K562 (cell line): ENCODE data around the gene SLC44A5.
"Not testable (repeated sequence)": the region's sequence is repeated elsewhere in the genome, so short reads cannot be mapped to it uniquely, and the experiment has no call there.

Experiments used
- ADNP ChIP-seq: fragments of 200-800 bp; sonication (Bioruptor generic); IDR thresholded peaks from 2 replicates; pipeline ENCODE4 v1.6.1; 2016; ENCODE audit warnings: missing genetic modification characterization, missing compliant biosample characterization
- CBFA2T2 ChIP-seq: fragments of 450-650 bp; conservative IDR thresholded peaks from 2 replicates; pipeline ENCODE4 v1.6.1; 2017; ENCODE audit warnings: mild to moderate bottlenecking
- FOS ChIP-seq: IDR thresholded peaks from 3 replicates; pipeline ENCODE4 v1.6.1; 2011; ENCODE audit not compliant: insufficient read length; ENCODE audit errors: extremely low read depth
- HMG20A ChIP-seq: fragments of 450-650 bp; formaldehyde crosslinking; conservative IDR thresholded peaks from 2 replicates; pipeline ENCODE4 v1.4.0; 2020; ENCODE audit warnings: mild to moderate bottlenecking, mixed read lengths
- HSF4 ChIP-seq: fragments of 250-450 bp; sonication (Bioruptor Pico); IDR thresholded peaks from 2 replicates; pipeline ENCODE4 v2.1.2; 2022; ENCODE audit warnings: mild to moderate bottlenecking, moderate library complexity, borderline replicate concordance
- KAT2B ChIP-seq: IDR thresholded peaks from one replicate; pipeline ENCODE4 v1.6.1; 2012; ENCODE audit warnings: low read depth, mild to moderate bottlenecking, control low read depth, inconsistent platforms, low read length, moderate library complexity
- MYC ChIP-seq, 2 experiments: fragments of 250-450 bp in 1 of 2; sonication (Bioruptor Pico) in 1 of 2; IDR thresholded peaks; 2 replicates each; pipeline versions ENCODE4 v1.5.1 to v1.6.1; 2012 to 2021; ENCODE audit warnings: low read depth in 2 of 2, borderline replicate concordance in 1 of 2, improper control_type of control experiment in 1 of 2, low read length in 1 of 2, mild to moderate bottlenecking in 1 of 2, moderate library complexity in 1 of 2
- NBN ChIP-seq: fragments of 450-650 bp; IDR thresholded peaks from 2 replicates; pipeline ENCODE4 v1.6.1; 2016; ENCODE audit warnings: low read depth, mild to moderate bottlenecking
- NFRKB ChIP-seq: fragments of 450-650 bp; IDR thresholded peaks from 2 replicates; pipeline ENCODE4 v1.6.1; 2016; ENCODE audit warnings: low read depth
- POLR2A ChIP-seq: fragments of 450-650 bp; conservative IDR thresholded peaks from 2 replicates; pipeline ENCODE4 v1.6.1; 2016
- SREBF2 ChIP-seq: sonication (generic); formaldehyde crosslinking; IDR thresholded peaks from 2 replicates; pipeline ENCODE4 v1.4.0; 2020; ENCODE audit warnings: mild to moderate bottlenecking, missing genetic modification reagents
- TF ChIP-seq, protein P1 (sequence below), 3 experiments: IDR thresholded peaks in 2 of 3; conservative IDR thresholded peaks in 1 of 3; 2 replicates each; pipeline ENCODE4 v1.5.1; 2011 to 2012; ENCODE audit warnings: low read length in 3 of 3, mild to moderate bottlenecking in 3 of 3, control low read depth in 2 of 3, improper control_type of control experiment in 1 of 3, inconsistent platforms in 1 of 3, low read depth in 1 of 3, mixed read lengths in 1 of 3, moderate library complexity in 1 of 3; ENCODE audit not compliant: insufficient read depth in 2 of 3
- TF ChIP-seq, protein P2 (sequence below): sonication (generic); formaldehyde crosslinking; IDR thresholded peaks from 2 replicates; pipeline ENCODE4 v1.8.0; 2022; ENCODE audit warnings: mild to moderate bottlenecking, missing genetic modification reagents

DNA sequence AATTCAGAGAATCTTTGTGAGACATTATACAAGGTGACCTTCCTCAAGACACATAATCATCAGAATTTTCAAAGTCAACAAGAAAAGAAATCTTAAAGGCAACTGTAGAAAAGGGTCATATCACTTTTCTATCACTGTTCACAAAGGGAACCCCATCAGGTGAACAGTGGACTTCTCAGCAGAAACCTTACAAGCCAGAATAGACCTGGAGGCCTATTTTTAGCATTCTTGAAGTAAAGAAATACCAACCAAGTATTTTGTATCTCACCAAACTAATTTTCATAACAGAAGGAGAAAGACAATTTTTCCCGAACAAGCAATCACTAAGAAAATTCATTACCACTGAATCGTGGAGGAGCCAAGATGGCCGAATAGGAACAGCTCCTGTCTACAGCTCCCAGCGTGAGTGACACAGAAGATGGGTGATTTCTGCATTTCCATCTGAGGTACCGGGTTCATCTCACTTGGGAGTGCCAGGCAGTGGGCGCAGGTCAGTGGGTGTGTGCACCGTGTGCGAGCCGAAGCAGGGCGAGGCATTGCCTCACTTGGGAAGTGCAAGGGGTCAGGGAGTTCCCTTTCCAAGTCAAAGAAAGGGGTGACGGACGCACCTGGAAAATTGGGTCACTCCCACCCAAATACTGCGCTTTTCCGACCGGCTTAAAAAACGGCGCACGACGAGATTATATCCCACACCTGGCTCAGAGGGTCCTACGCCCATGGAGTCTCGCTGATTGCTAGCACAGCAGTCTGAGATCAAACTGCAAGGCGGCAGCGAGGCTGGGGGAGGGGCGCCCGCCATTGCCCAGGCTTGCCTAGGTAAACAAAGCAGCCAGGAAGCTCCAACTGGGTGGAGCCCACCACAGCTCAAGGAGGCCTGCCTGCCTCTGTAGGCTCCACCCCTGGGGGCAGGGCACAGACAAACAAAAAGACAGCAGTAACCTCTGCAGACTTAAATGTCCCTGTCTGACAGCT is 235.2 kb downstream of the SLC44A5 start:
- TF ChIP-seq ADNP; SREBF2 (CRISPR knock-in tag); HMG20A (CRISPR knock-in tag); CBFA2T2; KAT2B; NBN; HSF4 (CRISPR knock-in tag); FOS; MYC (IDR thresholded peaks at IDR 0.05; ENCODE audit: low read depth, low read length); MYC (CRISPR knock-in tag; IDR thresholded peaks at IDR 0.05; ENCODE audit: borderline replicate concordance, low read depth): not testable (repeated sequence)
- TF ChIP-seq NFRKB, result peak; percentile 93
- TF ChIP-seq POLR2A, result peak; percentile 65
- TF ChIP-seq, protein P1, sequence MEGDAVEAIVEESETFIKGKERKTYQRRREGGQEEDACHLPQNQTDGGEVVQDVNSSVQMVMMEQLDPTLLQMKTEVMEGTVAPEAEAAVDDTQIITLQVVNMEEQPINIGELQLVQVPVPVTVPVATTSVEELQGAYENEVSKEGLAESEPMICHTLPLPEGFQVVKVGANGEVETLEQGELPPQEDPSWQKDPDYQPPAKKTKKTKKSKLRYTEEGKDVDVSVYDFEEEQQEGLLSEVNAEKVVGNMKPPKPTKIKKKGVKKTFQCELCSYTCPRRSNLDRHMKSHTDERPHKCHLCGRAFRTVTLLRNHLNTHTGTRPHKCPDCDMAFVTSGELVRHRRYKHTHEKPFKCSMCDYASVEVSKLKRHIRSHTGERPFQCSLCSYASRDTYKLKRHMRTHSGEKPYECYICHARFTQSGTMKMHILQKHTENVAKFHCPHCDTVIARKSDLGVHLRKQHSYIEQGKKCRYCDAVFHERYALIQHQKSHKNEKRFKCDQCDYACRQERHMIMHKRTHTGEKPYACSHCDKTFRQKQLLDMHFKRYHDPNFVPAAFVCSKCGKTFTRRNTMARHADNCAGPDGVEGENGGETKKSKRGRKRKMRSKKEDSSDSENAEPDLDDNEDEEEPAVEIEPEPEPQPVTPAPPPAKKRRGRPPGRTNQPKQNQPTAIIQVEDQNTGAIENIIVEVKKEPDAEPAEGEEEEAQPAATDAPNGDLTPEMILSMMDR (IDR thresholded peaks at IDR 0.05 in 2 of 3, conservative IDR thresholded peaks at IDR 0.05 in 1 of 3; ENCODE audit: insufficient read depth in 2 of 3, low read depth in 1 of 3, low read length in 3 of 3), result not testable (repeated sequence)
- TF ChIP-seq, protein P2, sequence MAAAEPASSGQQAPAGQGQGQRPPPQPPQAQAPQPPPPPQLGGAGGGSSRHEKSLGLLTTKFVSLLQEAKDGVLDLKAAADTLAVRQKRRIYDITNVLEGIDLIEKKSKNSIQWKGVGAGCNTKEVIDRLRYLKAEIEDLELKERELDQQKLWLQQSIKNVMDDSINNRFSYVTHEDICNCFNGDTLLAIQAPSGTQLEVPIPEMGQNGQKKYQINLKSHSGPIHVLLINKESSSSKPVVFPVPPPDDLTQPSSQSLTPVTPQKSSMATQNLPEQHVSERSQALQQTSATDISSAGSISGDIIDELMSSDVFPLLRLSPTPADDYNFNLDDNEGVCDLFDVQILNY (CRISPR knock-in tag), result not testable (repeated sequence)
